IMR-90 (cell line): ENCODE data around the gene PRKD2. TPM values are rescaled to one million over a fixed set of nuclear protein-coding genes. Genes with fewer than 3 reads are reported as not detected.

Experiments used
- ATAC-seq: fragments of 200-7000 bp; cut with Tn5 transposase; 2 replicates; pipeline ENCODE4 v1.9.1; 2020; ENCODE audit warnings: low read depth, mild to moderate bottlenecking, moderate library complexity
- BruUV-seq: library from RNA; stranded (reverse); fragments of 400-500 nt; replicated peaks from 2 replicates; lab custom pipeline; 2021; lab: Mats Ljungman, UMichigan
- CTCF ChIA-PET: fragments of 300-600 bp; formaldehyde crosslinking; extraction: SDS; loops from one replicate; lab custom pipeline; 2021; ENCODE audit warnings: antibody characterized with exemption; lab: Yijun Ruan, JAX
- POLR2A ChIA-PET: fragments of 300-600 bp; sonication (Branson Sonifier 250); formaldehyde crosslinking; loops from one replicate; lab custom pipeline; 2022; ENCODE audit warnings: antibody characterized with exemption; ENCODE audit not compliant: unreplicated experiment; lab: Charles Lee
- DNase-seq: peaks from one replicate; pipeline ENCODE4 v3.0.0; 2013
- H2AFZ ChIP-seq: replicated peaks from 2 replicates; pipeline ENCODE3; 2013; ENCODE audit warnings: low read length, mild to moderate bottlenecking; ENCODE audit not compliant: poor library complexity
- H2AK5ac ChIP-seq: 2 replicates; pipeline ENCODE4 v1.6.1; 2013; ENCODE audit warnings: low read depth, low read length, inconsistent platforms
- H2AK9ac ChIP-seq: replicated peaks from 2 replicates; pipeline ENCODE3; 2013; ENCODE audit warnings: mild to moderate bottlenecking, low read depth, low read length, moderate library complexity; ENCODE audit not compliant: poor library complexity
- H2BK120ac ChIP-seq: 2 replicates; pipeline ENCODE4 v1.6.1; 2013; ENCODE audit warnings: low read depth, low read length, inconsistent platforms
- H2BK15ac ChIP-seq: 3 replicates; pipeline ENCODE4 v1.6.1; 2013; ENCODE audit warnings: low read depth, low read length, inconsistent platforms
- H2BK20ac ChIP-seq: 2 replicates; pipeline ENCODE4 v1.6.1; 2013; ENCODE audit warnings: low read depth, mild to moderate bottlenecking, inconsistent platforms, low read length, moderate library complexity
- H2BK5ac ChIP-seq: 2 replicates; pipeline ENCODE4 v1.6.1; 2013; ENCODE audit warnings: mild to moderate bottlenecking, low read depth, low read length, inconsistent platforms; ENCODE audit not compliant: poor library complexity, severe bottlenecking
- H3K14ac ChIP-seq: replicated peaks from 2 replicates; pipeline ENCODE4 v1.6.1; 2013; ENCODE audit warnings: low read depth, low read length, inconsistent platforms
- H3K18ac ChIP-seq: 2 replicates; pipeline ENCODE4 v1.6.1; 2013; ENCODE audit warnings: low read depth, low read length, control low read depth
- H3K23ac ChIP-seq: 2 replicates; pipeline ENCODE4 v1.6.1; 2013; ENCODE audit warnings: low read depth, low read length, inconsistent platforms
- H3K27ac ChIP-seq: 2 replicates; pipeline ENCODE4 v1.5.1; 2013; ENCODE audit warnings: mild to moderate bottlenecking, control low read depth, low read length; ENCODE audit not compliant: insufficient read depth
- H3K27me3 ChIP-seq: 2 replicates; pipeline ENCODE4 v1.6.1; 2013; ENCODE audit warnings: low read length; ENCODE audit not compliant: control insufficient read depth, insufficient read depth
- H3K36me3 ChIP-seq: 2 replicates; pipeline ENCODE4 v1.6.1; 2013; ENCODE audit warnings: low read length, mixed read lengths; ENCODE audit not compliant: control insufficient read depth, insufficient read depth
- H3K4ac ChIP-seq: 2 replicates; pipeline ENCODE4 v1.6.1; 2013; ENCODE audit warnings: low read depth, low read length, inconsistent platforms
- H3K4me1 ChIP-seq: 2 replicates; pipeline ENCODE4 v1.6.1; 2013; ENCODE audit warnings: low read length, mixed read lengths; ENCODE audit not compliant: control insufficient read depth, insufficient read depth
- H3K4me2 ChIP-seq: 2 replicates; pipeline ENCODE4 v1.6.1; 2013; ENCODE audit warnings: low read depth, mild to moderate bottlenecking, control low read depth, low read length, moderate library complexity
- H3K4me3 ChIP-seq: 2 replicates; pipeline ENCODE4 v1.5.1; 2013; ENCODE audit warnings: low read depth, mild to moderate bottlenecking, control low read depth, low read length, moderate library complexity; ENCODE audit not compliant: insufficient read depth
- H3K56ac ChIP-seq: 2 replicates; pipeline ENCODE4 v1.6.1; 2013; ENCODE audit warnings: low read length, inconsistent platforms; ENCODE audit not compliant: insufficient read depth; ENCODE audit errors: extremely low read depth
- H3K79me1 ChIP-seq, 2 experiments: 2 replicates each; pipeline ENCODE4 v1.6.1; 2013; ENCODE audit warnings: low read length in 2 of 2, inconsistent platforms in 1 of 2, low read depth in 1 of 2
- H3K9ac ChIP-seq: 2 replicates; pipeline ENCODE4 v1.6.1; 2013; ENCODE audit warnings: low read depth, low read length, control low read depth
- H3K9me1 ChIP-seq: 2 replicates; pipeline ENCODE4 v1.6.1; 2013; ENCODE audit warnings: low read length, inconsistent platforms; ENCODE audit not compliant: insufficient read depth
- H3K9me3 ChIP-seq: 2 replicates; pipeline ENCODE4 v1.6.1; 2013; ENCODE audit warnings: low read length; ENCODE audit not compliant: control insufficient read depth, insufficient read depth
- H4K20me1 ChIP-seq: 2 replicates; pipeline ENCODE4 v1.6.1; 2013; ENCODE audit warnings: low read length, inconsistent platforms; ENCODE audit not compliant: insufficient read depth
- H4K5ac ChIP-seq: 2 replicates; pipeline ENCODE4 v1.6.1; 2013; ENCODE audit warnings: mild to moderate bottlenecking, low read depth, low read length, control low read depth
- H4K8ac ChIP-seq, 2 experiments: 2 replicates each; pipeline ENCODE4 v1.6.1; 2013; ENCODE audit warnings: low read depth in 2 of 2, low read length in 2 of 2, control low read depth in 1 of 2, inconsistent platforms in 1 of 2
- H4K91ac ChIP-seq: 2 replicates; pipeline ENCODE4 v1.6.1; 2013; ENCODE audit warnings: low read depth, low read length, inconsistent platforms; ENCODE audit not compliant: insufficient read depth
- BHLHE40 ChIP-seq: fragments of 150-350 bp; IDR thresholded peaks from 2 replicates; pipeline ENCODE4 v1.6.1; 2016; ENCODE audit warnings: mild to moderate bottlenecking, low read depth, low read length
- MXI1 ChIP-seq: IDR thresholded peaks from 2 replicates; pipeline ENCODE4 v1.6.1; 2012; ENCODE audit warnings: low read depth, mild to moderate bottlenecking, low read length, moderate library complexity, borderline replicate concordance
- SMC3 ChIP-seq: fragments of 150-350 bp; IDR thresholded peaks from 2 replicates; pipeline ENCODE4 v1.6.1; 2016; ENCODE audit warnings: low read depth, mild to moderate bottlenecking, antibody characterized with exemption, low read length, moderate library complexity
- WGBS, 2 experiments: methylation state at CpG; one replicate each; pipeline versions ENCODE4 v1.1.5 to v1.1.7; 2013; ENCODE audit warnings: missing lambda C conversion rate in 2 of 2; ENCODE audit not compliant: insufficient read length in 1 of 2; ENCODE audit errors: extremely low coverage in 2 of 2; 5-methylcytosine and 5-hydroxymethylcytosine counted together
- dilution Hi-C: fragments of 300-500 bp; cut with HindIII; formaldehyde crosslinking; loops from one replicate; pipeline ENCODE4 v1.14.3; 2018; ENCODE audit warnings: low sequenced_read_pairs; ENCODE audit not compliant: unreplicated experiment
- in situ Hi-C: fragments of 300-500 bp; cut with MboI; formaldehyde crosslinking; loops from 3 replicates; pipeline ENCODE4 v1.14.3; 2019; ENCODE audit warnings: low sequenced_read_pairs, inconsistent platforms, mixed read lengths
- intact Hi-C: fragments of 100-400 bp; cut with micrococcal nuclease; formaldehyde crosslinking; loops from 2 replicates; pipeline ENCODE4 v1.10.0; 2022
- polyA plus RNA-seq, 3 experiments: library from polyadenylated mRNA; depleted of rRNA; stranded (reverse); fragments of >200 nt; gene quantifications; 2 replicates each; pipeline ENCODE4 v1.2.3, GENCODE V29; 2012; ENCODE audit warnings: low replicate concordance in 1 of 3
- total RNA-seq: library from RNA; depleted of rRNA; stranded (reverse); fragments of >200 nt; gene quantifications from 2 replicates; pipeline ENCODE4 v1.2.3, GENCODE V29; 2012

Gene PRKD2
- total and polyA plus RNA-seq, 2 of the 4 experiments (the other 2 are of a cell fraction): 9.9 to 19.6 TPM

GRCh38 chr19:46725036-46725820, 8.3 kb upstream of the PRKD2 start:
- dilution Hi-C loops: no loop called here
- Histone ChIP-seq H3K27ac (no peak overlapping the region), H3K23ac (no peak overlapping the region), H3K18ac (no peak overlapping the region), H3K9me1 (0 out of 2 replicates have a peak, but pooled peaks cover 2% of the 10 kb centered on the region), H4K20me1 (peaks cover 38% of the 10 kb centered on the region), H4K8ac (no peak overlapping the region), H3K27me3 (no peaks in the 10 kb centered on the region), H3K36me3 (peaks cover 90% of the 10 kb centered on the region), H4K5ac (no peak overlapping the region), H3K4me3 (no peak overlapping the region), H2BK20ac (no peak overlapping the region), H3K56ac (no peak overlapping the region), H3K79me1 (peaks cover 25 to 66% of the 10 kb centered on the region in 2 experiments), H2AK5ac (no peak overlapping the region), H4K91ac (no peak overlapping the region), H3K9me3 (no peaks in the 10 kb centered on the region), H2BK15ac (no peak overlapping the region), H2BK5ac (no peak overlapping the region), H2AFZ (no peak overlapping the region), H2AK9ac (no peak overlapping the region), H3K4me2 (no peak overlapping the region), H3K9ac (no peak overlapping the region), H3K4me1 (peaks cover 2% of the 10 kb centered on the region; the same call in 1 of the 2 replicates), H3K4ac (no peak overlapping the region), H2BK120ac (no peak overlapping the region), H3K14ac (no peak overlapping the region)
- DNase-seq: no peak
- ChIA-PET CTCF (no interaction called here), POLR2A (no interaction called here)
- in situ Hi-C loops: no loop called here
- BruUV-seq: no TSS peak
- intact Hi-C loops: no loop called here
- WGBS, 2 experiments: 89% methylated on average over 15 of the region's 26 CpGs; no CpG with 5 or more reads in 1 of the 2 experiments
- ATAC-seq: no peak
- TF ChIP-seq SMC3 (no peak), BHLHE40 (no peak), MXI1 (no peak)
